HCT116 (cell line): ENCODE results near the gene TRAPPC13. TPM values are rescaled to one million over a fixed set of nuclear protein-coding genes. Genes with fewer than 3 reads are reported as not detected.

ENCODE experiments used
- ATAC-seq: fragments of 200-7000 bp; cut with Tn5 transposase; 2 replicates; pipeline ENCODE4 v1.9.1; 2020; ENCODE audit warnings: mild to moderate bottlenecking, moderate library complexity
- BruUV-seq: library from RNA; stranded (reverse); fragments of 400-500 nt; replicated peaks from 2 replicates; lab custom pipeline; 2021; lab: Mats Ljungman, UMichigan
- CTCF ChIA-PET: fragments of 300-600 bp; sonication (Branson Sonifier 250); formaldehyde crosslinking; loops from one replicate; lab custom pipeline; 2021; ENCODE audit warnings: antibody characterized with exemption; lab: Charles Lee
- POLR2A ChIA-PET: fragments of 300-600, 350-600 bp; sonication (Branson Sonifier 250); formaldehyde crosslinking; loops from one replicate; lab custom pipeline; 2021; ENCODE audit warnings: antibody characterized with exemption; lab: Charles Lee
- RAD21 ChIA-PET, 2 experiments: fragments of 300-600 bp; sonication (Branson Sonifier 250); formaldehyde crosslinking; loops; one replicate each; lab custom pipeline; 2023; ENCODE audit warnings: low total read pairs in 2 of 2; ENCODE audit not compliant: uncharacterized antibody in 2 of 2, unreplicated experiment in 2 of 2, low non-redundant PET in 1 of 2; lab: Charles Lee
- DNase-seq: peaks from one replicate; pipeline ENCODE4 v3.0.0-alpha.2; 2010; ENCODE audit warnings: low read depth, low spot score
- H2AFZ ChIP-seq: fragments of 200-600 bp; shearing (Covaris generic), sonication (generic); 2 replicates; pipeline ENCODE4 v1.6.1; 2017; ENCODE audit warnings: low read depth, mixed run types, mixed read lengths, antibody characterized with exemption, low read length; ENCODE audit not compliant: poor library complexity, severe bottlenecking
- H3K27ac ChIP-seq: 2 replicates; pipeline ENCODE4 v1.5.1; 2012; ENCODE audit warnings: low read depth, low read length
- H3K27me3 ChIP-seq: fragments of 200-600 bp; sonication (generic); 2 replicates; pipeline ENCODE4 v1.6.1; 2016; ENCODE audit warnings: mixed run types, low read length, mixed read lengths; ENCODE audit not compliant: insufficient read depth
- H3K36me3 ChIP-seq, 2 experiments: fragments of 200-500 bp in 1 of 2; fragments of 200-600 bp in 1 of 2; sonication (Bioruptor generic) in 1 of 2; sonication (generic) in 1 of 2; 2 replicates each; pipeline versions ENCODE4 v1.5.1 to v1.6.1; 2014 to 2016; ENCODE audit warnings: low read length in 2 of 2, inconsistent platforms in 1 of 2, mixed read lengths in 1 of 2, mixed run types in 1 of 2; ENCODE audit not compliant: insufficient read depth in 2 of 2, control insufficient read depth in 1 of 2
- H3K4me1 ChIP-seq, 2 experiments: fragments of 200-600 bp in 1 of 2; sonication (generic) in 1 of 2; 2 replicates each; pipeline versions ENCODE4 v1.5.1 to v1.6.1; 2012 to 2017; ENCODE audit warnings: low read length in 2 of 2, inconsistent platforms in 1 of 2, mild to moderate bottlenecking in 1 of 2, mixed read lengths in 1 of 2, mixed run types in 1 of 2, moderate library complexity in 1 of 2; ENCODE audit not compliant: insufficient read depth in 2 of 2, control insufficient read depth in 1 of 2
- H3K4me2 ChIP-seq: fragments of 200-600 bp; sonication (generic); 2 replicates; pipeline ENCODE4 v1.6.1; 2017; ENCODE audit warnings: mixed run types, low read length, mixed read lengths
- H3K4me3 ChIP-seq, 2 experiments: fragments of 200-600 bp in 1 of 2; sonication (generic) in 1 of 2; replicated peaks in 1 of 2; 2 replicates each; pipeline ENCODE4 v1.5.1; 2011 to 2016; ENCODE audit warnings: low read length in 2 of 2, control low read depth in 1 of 2, low read depth in 1 of 2, mild to moderate bottlenecking in 1 of 2, mixed read lengths in 1 of 2, mixed run types in 1 of 2
- H3K79me2 ChIP-seq: fragments of 200-600 bp; sonication (generic); 2 replicates; pipeline ENCODE4 v1.6.1; 2017; ENCODE audit warnings: mild to moderate bottlenecking, mixed run types, low read length, moderate library complexity, mixed read lengths; ENCODE audit not compliant: insufficient read depth
- H3K9ac ChIP-seq: fragments of 200-600 bp; sonication (generic); 2 replicates; pipeline ENCODE4 v1.6.1; 2016; ENCODE audit warnings: low read length, mixed read lengths
- H3K9me2 ChIP-seq: fragments of 200-600 bp; sonication (generic), shearing (Covaris generic); 2 replicates; pipeline ENCODE4 v1.6.1; 2017; ENCODE audit warnings: mixed run types, mild to moderate bottlenecking, moderate library complexity; ENCODE audit not compliant: insufficient read depth
- H3K9me3 ChIP-seq, 2 experiments: fragments of 200-500 bp in 1 of 2; fragments of 200-600 bp in 1 of 2; sonication (Bioruptor generic) in 1 of 2; sonication (generic) in 1 of 2; 2 replicates each; pipeline ENCODE4 v1.6.1; 2014 to 2017; ENCODE audit warnings: low read length in 2 of 2, mixed read lengths in 2 of 2, inconsistent platforms in 1 of 2, low read depth in 1 of 2, mild to moderate bottlenecking in 1 of 2, mixed run types in 1 of 2, moderate library complexity in 1 of 2; ENCODE audit not compliant: control insufficient read depth in 1 of 2, insufficient read depth in 1 of 2
- H4K20me1 ChIP-seq: fragments of 200-600 bp; sonication (generic), shearing (Covaris generic); 2 replicates; pipeline ENCODE4 v1.6.1; 2017; ENCODE audit warnings: mixed run types, mild to moderate bottlenecking, moderate library complexity; ENCODE audit not compliant: insufficient read depth
- ATF3 ChIP-seq: IDR thresholded peaks from 2 replicates; pipeline ENCODE4 v1.6.1; 2012
- CBX3 ChIP-seq: IDR thresholded peaks from 2 replicates; pipeline ENCODE4 v1.6.1; 2012; ENCODE audit warnings: low read depth
- CTCF ChIP-seq, 3 experiments: fragments of 200-600 bp in 1 of 3; sonication (generic) in 1 of 3; IDR thresholded peaks in 2 of 3; conservative IDR thresholded peaks in 1 of 3; 2 replicates each; pipeline ENCODE4 v1.5.1; 2012 to 2017; ENCODE audit warnings: low read depth in 2 of 3, low read length in 2 of 3, antibody characterized with exemption in 1 of 3, borderline replicate concordance in 1 of 3, control low read depth in 1 of 3, mild to moderate bottlenecking in 1 of 3, mixed read lengths in 1 of 3, mixed run types in 1 of 3, moderate library complexity in 1 of 3; ENCODE audit not compliant: insufficient read depth in 1 of 3
- EGR1 ChIP-seq: IDR thresholded peaks from 2 replicates; pipeline ENCODE4 v1.6.1; 2012; ENCODE audit warnings: low read depth
- ELF1 ChIP-seq: IDR thresholded peaks from 2 replicates; pipeline ENCODE4 v1.6.1; 2012; ENCODE audit warnings: low read depth, borderline replicate concordance
- EZH2 ChIP-seq: fragments of 200-600 bp; sonication (generic); IDR thresholded peaks from 2 replicates; pipeline ENCODE4 v1.6.1; 2017; ENCODE audit warnings: antibody characterized with exemption, mixed run types
- EZH2phosphoT487 ChIP-seq: fragments of 200-600 bp; IDR thresholded peaks from 2 replicates; pipeline ENCODE4 v1.6.1; 2018; ENCODE audit warnings: antibody characterized with exemption, borderline replicate concordance
- FOSL1 ChIP-seq: IDR thresholded peaks from 2 replicates; pipeline ENCODE4 v1.6.1; 2012; ENCODE audit warnings: low read depth
- JUND ChIP-seq: IDR thresholded peaks from 2 replicates; pipeline ENCODE4 v1.6.1; 2012
- POLR2A ChIP-seq: IDR thresholded peaks from 2 replicates; pipeline ENCODE4 v1.7.0; 2011; ENCODE audit warnings: borderline replicate concordance; ENCODE audit not compliant: insufficient read depth, insufficient read length; ENCODE audit errors: extremely low read depth
- RAD21 ChIP-seq: IDR thresholded peaks from 2 replicates; pipeline ENCODE4 v1.6.1; 2012; ENCODE audit warnings: low read depth, mild to moderate bottlenecking
- SIN3A ChIP-seq: IDR thresholded peaks from 2 replicates; pipeline ENCODE4 v1.6.1; 2012; ENCODE audit warnings: low read depth
- SP1 ChIP-seq: IDR thresholded peaks from 2 replicates; pipeline ENCODE4 v1.6.1; 2012; ENCODE audit warnings: low read depth
- TCF7L2 ChIP-seq: IDR thresholded peaks from 2 replicates; pipeline ENCODE4 v1.7.0; 2011; ENCODE audit warnings: borderline replicate concordance, inconsistent platforms; ENCODE audit not compliant: insufficient read depth, insufficient read length; ENCODE audit errors: extremely low read depth
- YY1 ChIP-seq: IDR thresholded peaks from 2 replicates; pipeline ENCODE4 v1.6.1; 2011; ENCODE audit warnings: low read length, low read depth, moderate library complexity, mild to moderate bottlenecking; ENCODE audit not compliant: insufficient replicate concordance; ENCODE audit errors: extremely low read depth
- ZFX ChIP-seq: fragments of 450-650 bp; IDR thresholded peaks from 2 replicates; pipeline ENCODE4 v1.6.1; 2017
- intact Hi-C: fragments of 100-400 bp; cut with micrococcal nuclease; formaldehyde crosslinking; loops from 2 replicates; pipeline ENCODE4 v1.10.0; 2022
- total RNA-seq: library from RNA; stranded (reverse); gene quantifications from one replicate; pipeline ENCODE4 v1.2.1, GENCODE V29; 2021; ENCODE audit not compliant: unreplicated experiment

TRAPPC13 gene
- total RNA-seq, 1 experiment from 2014 or later, result 18.2 TPM

GRCh38 chr5:65612298-65612907 is 12.4 kb upstream of the TRAPPC13 start:
- Histone ChIP-seq H3K4me1 (no peaks in the 10 kb centered on the region), H3K9ac (no peak overlapping the region), H3K4me3 (no peak overlapping the region), H2AFZ (no peak overlapping the region), H3K79me2 (no peaks in the 10 kb centered on the region), H3K9me2 (no peaks in the 10 kb centered on the region), H3K4me2 (no peak overlapping the region), H3K9me3 (no peaks in the 10 kb centered on the region), H4K20me1 (no peaks in the 10 kb centered on the region), H3K36me3 (peaks cover 10 to 11% of the 10 kb centered on the region in 2 experiments; a peak in 2 of 4 replicates), H3K27ac (no peak overlapping the region), H3K27me3 (no peaks in the 10 kb centered on the region)
- ChIA-PET POLR2A (no interaction called here), RAD21 (no interaction called here), CTCF (no interaction called here)
- DNase-seq (no peak), ATAC-seq (no peak)
- BruUV-seq, result no TSS peak
- TF ChIP-seq EZH2phosphoT487 (no peak), JUND (no peak), CTCF (IDR thresholded peaks at IDR 0.05 in 2 of 3, conservative IDR thresholded peaks at IDR 0.05 in 1 of 3; ENCODE audit: borderline replicate concordance in 1 of 3, insufficient read depth in 1 of 3, low read depth in 2 of 3, low read length in 2 of 3) (no peak), FOSL1 (no peak)
- intact Hi-C loops, result no loop called here

GRCh38 chr5:65620021-65620420 is 4.8 kb upstream of the TRAPPC13 start:
- H3K9ac ChIP-seq, result no peak overlapping the region
- no peak overlapping the region for H3K4me3 ChIP-seq
- peaks cover 3% of the 10 kb centered on the region; the same call in 1 of the 2 replicates for H4K20me1 ChIP-seq
- H2AFZ ChIP-seq, result no peak overlapping the region
- no peaks in the 10 kb centered on the region for H3K9me3 ChIP-seq
- TF ChIP-seq CTCF (IDR thresholded peaks at IDR 0.05 in 2 of 3, conservative IDR thresholded peaks at IDR 0.05 in 1 of 3; ENCODE audit: borderline replicate concordance in 1 of 3, insufficient read depth in 1 of 3, low read depth in 2 of 3, low read length in 2 of 3), result no peak
- TF ChIP-seq CBX3, result no peak
- no peak for TF ChIP-seq EZH2
- TF ChIP-seq ATF3, result no peak
- TF ChIP-seq EGR1, result no peak
- no peak for TF ChIP-seq RAD21
- TF ChIP-seq POLR2A, result no peak
- TF ChIP-seq ELF1, result no peak
- TF ChIP-seq FOSL1, result no peak
- TF ChIP-seq SIN3A, result no peak
- no peak for TF ChIP-seq YY1
- TF ChIP-seq ZFX, result no peak
- TF ChIP-seq TCF7L2, result no peak
- TF ChIP-seq JUND, result no peak
- no peak for TF ChIP-seq EZH2phosphoT487
- TF ChIP-seq SP1, result no peak
- RAD21 ChIA-PET, result no interaction called here
- H3K27me3 ChIP-seq, result no peaks in the 10 kb centered on the region
- BruUV-seq, result no TSS peak
- no peaks in the 10 kb centered on the region for H3K36me3 ChIP-seq
- H3K4me1 ChIP-seq, result peaks cover 0 to 10% of the 10 kb centered on the region in 2 experiments; a peak in 2 of 4 replicates
- CTCF ChIA-PET, result no interaction called here
- ATAC-seq (no peak), DNase-seq (no peak)
- intact Hi-C loops, result no loop called here
- POLR2A ChIA-PET, result no interaction called here
- H3K9me2 ChIP-seq, result no peaks in the 10 kb centered on the region
- peaks cover 18% of the 10 kb centered on the region for H3K79me2 ChIP-seq
- H3K27ac ChIP-seq, result no peak overlapping the region
- H3K4me2 ChIP-seq, result no peak overlapping the region
